Ovary (tissue), 9 donors: ENCODE results near the gene CYB5R4. TPM values are rescaled to one million over a fixed set of nuclear protein-coding genes. Genes with fewer than 3 reads are reported as not detected.

Experiments used
- DNase-seq, 5 donors: peaks; one replicate each; pipeline ENCODE4 v3.0.0-alpha.2; 2019 to 2020
- H3K27ac ChIP-seq, 2 donors: fragments of 200-600 bp; one replicate each; pipeline versions ENCODE4 v1.5.1 to v1.8.0; 2019 to 2022
- H3K27me3 ChIP-seq: fragments of 200-600 bp; one replicate; pipeline ENCODE4 v1.8.0; 2022
- H3K36me3 ChIP-seq: fragments of 200-600 bp; sonication (generic); one replicate; pipeline ENCODE4 v1.5.1; 2019
- H3K4me1 ChIP-seq: one replicate; pipeline ENCODE4 v1.8.1; 2013; ENCODE audit warnings: mild to moderate bottlenecking, moderate library complexity; ENCODE audit not compliant: insufficient read depth
- H3K4me3 ChIP-seq: fragments of 200-600 bp; sonication (generic); one replicate; pipeline ENCODE4 v1.5.1; 2017
- H3K9me3 ChIP-seq, 2 donors: fragments of 200-600 bp in 1 of 2; sonication (generic) in 1 of 2; one replicate each; pipeline versions ENCODE4 v1.5.1 to v1.8.1; 2013 to 2019; ENCODE audit warnings: mild to moderate bottlenecking in 1 of 2, moderate library complexity in 1 of 2
- CTCF ChIP-seq, 3 donors: fragments of 450-650 bp in 2 of 3; fragments of 200-600 bp in 1 of 3; IDR thresholded peaks; one replicate each; pipeline versions ENCODE4 v1.5.1 to v1.8.0; 2016 to 2022; ENCODE audit warnings: antibody characterized with exemption in 3 of 3, mild to moderate bottlenecking in 1 of 3
- EP300 ChIP-seq: sonication (generic); formaldehyde crosslinking; IDR thresholded peaks from one replicate; pipeline ENCODE4 v1.6.1; 2017; ENCODE audit warnings: antibody characterized with exemption
- POLR2A ChIP-seq: fragments of 450-650 bp; IDR thresholded peaks from one replicate; pipeline ENCODE4 v1.6.1; 2017; ENCODE audit warnings: antibody characterized with exemption, mild to moderate bottlenecking, moderate library complexity
- WGBS, 3 donors: extraction: QIAGEN DNeasy Blood & Tissue Kit in 1 of 3; methylation state at CpG; one replicate each; pipeline versions ENCODE4 v1.1.5 to v1.1.7; 2013 to 2017; 5-methylcytosine and 5-hydroxymethylcytosine counted together
- intact Hi-C, 4 donors: fragments of 100-400 bp; cut with DNase I; formaldehyde crosslinking; loops; one replicate each; pipeline versions ENCODE4 v1.11.0 to v1.15.1; 2022 to 2023
- polyA plus RNA-seq, 2 donors: library from polyadenylated mRNA; stranded (reverse); fragments of 200-250 nt in 1 of 2; fragments of 350-450 nt in 1 of 2; fragmentation: Illumina TruSeq in 1 of 2; extraction: RNeasy Lipid Tissue Mini Kit (QIAGEN cat#74804) in 1 of 2; gene quantifications; one replicate each; pipeline ENCODE4 v1.2.3, GENCODE V29; 2013 to 2014
- total RNA-seq, 7 donors: library from RNA; depleted of rRNA in 2 of 7; stranded (reverse); fragments of >200 nt in 2 of 7; fragmentation: NEBNext Ultra II Directional in 3 of 7; extraction: Animal tissue kit (Norgen Biotek cat#: 25700) in 3 of 7; gene quantifications; one replicate each; pipeline versions ENCODE4 v1.1.0 to v1.2.4, GENCODE V29; 2016 to 2023
- donor health status: DM: no; HTN: no; CAD: no; lungs with moderate emphysema.
- donor health status: DM: no; HTN: no; CAD: no.
- donor health status: Bipolar disorder and iron deficiency.
- donor health status: DM: yes; HTN: yes; CAD: no.
- donor health status: DM: no; HTN: no; CAD: no.
- donor health status: DM: yes; HTN: yes; CAD: no.

Gene CYB5R4
- total and polyA plus RNA-seq, 9 donors: 2.0 to 12.2 (median 8.9) TPM

- intact Hi-C loops: no loop called here
- Histone ChIP-seq H3K9me3 (no peaks in the 10 kb centered on the region), H3K4me3 (peak overlapping the region; percentile 31), H3K27ac (no peak overlapping the region), H3K36me3 (no peaks in the 10 kb centered on the region), H3K4me1 (peaks cover 8% of the 10 kb centered on the region), H3K27me3 (no peaks in the 10 kb centered on the region)
- WGBS, 3 donors: 6 to 13% (median 9%) methylated on average over 16 of the region's 16 CpGs
- TF ChIP-seq POLR2A (no peak), EP300 (no peak), CTCF (IDR thresholded peaks at IDR 0.05) (no peak)
- DNase-seq: no peak
These were observed 6.8 kb upstream of the CYB5R4 start for GRCh38 chr6:83852528-83853177.

GRCh38 chr6:83853178-83854000 is 6.1 kb upstream of the CYB5R4 start, which contains the start of gene RIPPLY2:
RIPPLY2 (plus strand) TSS chr6:83853360; CDS start chr6:83853417, 57 bp downstream.
- TF ChIP-seq EP300: no peak
- TF ChIP-seq CTCF (IDR thresholded peaks at IDR 0.05): no peak
- no peak for TF ChIP-seq POLR2A
- Histone ChIP-seq H3K9me3 (no peaks in the 10 kb centered on the region), H3K4me1 (peaks cover 8% of the 10 kb centered on the region), H3K36me3 (no peaks in the 10 kb centered on the region), H3K27ac (no peak within 1 kb of the TSS), H3K27me3 (no peaks in the 10 kb centered on the region), H3K4me3 (peak within 1 kb of the TSS; percentile 31)
- peak in 2 of 5 donors; percentile 17 to 52 for DNase-seq
- WGBS, 3 donors: 0 to 1% (median 1%) methylated on average over 67 to 81 of the region's 81 CpGs
- intact Hi-C loops: no loop called here

GRCh38 chr6:83854001-83854501 is 5.4 kb upstream of the CYB5R4 start:
- H3K4me1 ChIP-seq: peaks cover 12% of the 10 kb centered on the region
- DNase-seq: no peak
- intact Hi-C loops: no loop called here
- TF ChIP-seq CTCF (IDR thresholded peaks at IDR 0.05): no peak
- no peak for TF ChIP-seq EP300
- TF ChIP-seq POLR2A: no peak
- no peak overlapping the region for H3K4me3 ChIP-seq
- H3K27ac ChIP-seq: no peak overlapping the region
- H3K27me3 ChIP-seq: no peaks in the 10 kb centered on the region
- no peaks in the 10 kb centered on the region for H3K9me3 ChIP-seq
- H3K36me3 ChIP-seq: no peaks in the 10 kb centered on the region
- 12 to 14% (median 14%) methylated on average over 18 of the region's 18 CpGs for WGBS, 3 donors

- no peak for DNase-seq
- Histone ChIP-seq H3K9me3 (no peaks in the 10 kb centered on the region), H3K27me3 (no peaks in the 10 kb centered on the region), H3K4me3 (no peak overlapping the region), H3K27ac (no peak overlapping the region), H3K36me3 (no peaks in the 10 kb centered on the region), H3K4me1 (peaks cover 12% of the 10 kb centered on the region)
- intact Hi-C loops: no loop called here
- no peak for TF ChIP-seq EP300
- TF ChIP-seq CTCF (IDR thresholded peaks at IDR 0.05): no peak
- no peak for TF ChIP-seq POLR2A
- 66 to 67% (median 67%) methylated on average over 5 of the region's 5 CpGs for WGBS, 3 donors
These were observed 4.7 kb upstream of the CYB5R4 start for GRCh38 chr6:83854766-83855165.
